Large intestine (tissue), 3 donors: ENCODE results near the gene HSDL1. TPM values are rescaled to one million over a fixed set of nuclear protein-coding genes. Genes with fewer than 3 reads are reported as not detected.
A peak's percentile ranks its signal among the peaks of the same experiment; 100 is the strongest.

Experiments used
- DNase-seq, 2 donors: peaks; one replicate each; pipeline versions ENCODE4 v3.0.0 to v3.0.0-alpha.2; 2013
- H3K27ac ChIP-seq: one replicate; pipeline ENCODE4 v1.5.1; 2013; ENCODE audit warnings: low read length
- H3K27me3 ChIP-seq: 2 replicates; pipeline ENCODE4 v1.6.1; 2013; ENCODE audit warnings: low read length; ENCODE audit not compliant: control insufficient read depth, insufficient read depth
- H3K36me3 ChIP-seq: 2 replicates; pipeline ENCODE4 v1.6.1; 2013; ENCODE audit warnings: low read length; ENCODE audit not compliant: control insufficient read depth, insufficient read depth
- H3K4me1 ChIP-seq: one replicate; pipeline ENCODE4 v1.6.1; 2013; ENCODE audit warnings: low read length; ENCODE audit not compliant: control insufficient read depth, insufficient read depth
- H3K4me3 ChIP-seq: one replicate; pipeline ENCODE4 v1.5.1; 2013; ENCODE audit warnings: low read length
- H3K9me3 ChIP-seq: one replicate; pipeline ENCODE4 v1.6.1; 2013; ENCODE audit warnings: mild to moderate bottlenecking, low read depth, low read length, moderate library complexity; ENCODE audit not compliant: control insufficient read depth
- WGBS: methylation state at CpG from one replicate; pipeline ENCODE4 v1.1.5; 2013; ENCODE audit warnings: low lambda C conversion rate; ENCODE audit not compliant: insufficient coverage; 5-methylcytosine and 5-hydroxymethylcytosine counted together
- polyA plus RNA-seq: library from polyadenylated mRNA; unstranded; fragments of 120-200 nt; gene quantifications from one replicate; pipeline ENCODE4 v1.2.1, GENCODE V29; 2013

Gene HSDL1
- polyA plus RNA-seq, 1 donor, result 19.3 TPM

GRCh38 chr16:84156342-84156784 is 11.4 kb upstream of the HSDL1 start:
- Histone ChIP-seq H3K36me3 (no peaks in the 10 kb centered on the region), H3K4me1 (no peaks in the 10 kb centered on the region), H3K27me3 (peaks cover 14% of the 10 kb centered on the region), H3K27ac (no peak overlapping the region), H3K9me3 (no peaks in the 10 kb centered on the region), H3K4me3 (no peak overlapping the region)
- DNase-seq, result no peak
- 80% methylated on average over 1 of the region's 5 CpGs for WGBS

- WGBS, result 97% methylated on average over 3 of the region's 6 CpGs
- Histone ChIP-seq H3K27ac (no peak overlapping the region), H3K36me3 (no peaks in the 10 kb centered on the region), H3K9me3 (no peaks in the 10 kb centered on the region), H3K27me3 (peaks cover 9% of the 10 kb centered on the region), H3K4me3 (no peak overlapping the region), H3K4me1 (no peaks in the 10 kb centered on the region)
- no peak for DNase-seq
These were observed 10.8 kb upstream of the HSDL1 start for GRCh38 chr16:84155771-84156170.

GRCh38 chr16:84155226-84155625 is 10.2 kb upstream of the HSDL1 start:
- Histone ChIP-seq H3K27ac (no peak overlapping the region), H3K4me1 (no peaks in the 10 kb centered on the region), H3K4me3 (no peak overlapping the region), H3K9me3 (no peaks in the 10 kb centered on the region), H3K27me3 (peaks cover 9% of the 10 kb centered on the region), H3K36me3 (no peaks in the 10 kb centered on the region)
- no CpG with 5 or more reads among the region's 4 CpGs for WGBS
- no peak for DNase-seq

- no peaks in the 10 kb centered on the region for H3K36me3 ChIP-seq
- H3K9me3 ChIP-seq, result no peaks in the 10 kb centered on the region
- WGBS, result 82% methylated on average over 2 of the region's 8 CpGs
- DNase-seq, result no peak
- peaks cover 1% of the 10 kb centered on the region for H3K27me3 ChIP-seq
- H3K4me3 ChIP-seq, result no peak overlapping the region
- H3K27ac ChIP-seq, result no peak overlapping the region
- no peaks in the 10 kb centered on the region for H3K4me1 ChIP-seq
These were observed 8.8 kb upstream of the HSDL1 start for GRCh38 chr16:84153660-84154214.

- no peak overlapping the region for H3K4me3 ChIP-seq
- H3K27me3 ChIP-seq, result peaks cover 5% of the 10 kb centered on the region
These were observed 5.9 kb upstream of the HSDL1 start for GRCh38 chr16:84150926-84151325.

GRCh38 chr16:84144209-84144858 is 643 bp downstream of the HSDL1 start:
- DNase-seq, result peak in 1 of 2 donors; percentile 44
- Histone ChIP-seq H3K36me3 (no peaks in the 10 kb centered on the region), H3K4me1 (no peaks in the 10 kb centered on the region), H3K27ac (no peak overlapping the region), H3K27me3 (peaks cover 6% of the 10 kb centered on the region), H3K4me3 (peak overlapping the region; percentile 82), H3K9me3 (no peaks in the 10 kb centered on the region)
- no CpG with 5 or more reads among the region's 39 CpGs for WGBS

More at GRCh38 chr16:84150926-84151325, 5.9 kb upstream of the HSDL1 start:
- Histone ChIP-seq H3K27ac (no peak overlapping the region), H3K36me3 (no peaks in the 10 kb centered on the region), H3K4me1 (no peaks in the 10 kb centered on the region), H3K9me3 (no peaks in the 10 kb centered on the region)
- WGBS, result no CpG with 5 or more reads among the region's 3 CpGs
- DNase-seq, result no peak

GRCh38 chr16:84143784-84144199 is 1.2 kb downstream of the HSDL1 start:
- peak overlapping the region; percentile 82 for H3K4me3 ChIP-seq
- no CpG with 5 or more reads among the region's 13 CpGs for WGBS
- DNase-seq, result peak in 1 of 2 donors; percentile 10
- peaks cover 6% of the 10 kb centered on the region for H3K27me3 ChIP-seq
- peaks cover 5% of the 10 kb centered on the region for H3K4me1 ChIP-seq
- H3K27ac ChIP-seq, result no peak overlapping the region
- H3K36me3 ChIP-seq, result no peaks in the 10 kb centered on the region
- no peaks in the 10 kb centered on the region for H3K9me3 ChIP-seq

GRCh38 chr16:84143081-84143480 is 1.9 kb downstream of the HSDL1 start:
- peaks cover 5% of the 10 kb centered on the region for H3K4me1 ChIP-seq
- no peak overlapping the region for H3K4me3 ChIP-seq
- no peak for DNase-seq
- H3K27me3 ChIP-seq, result peaks cover 6% of the 10 kb centered on the region
- H3K36me3 ChIP-seq, result no peaks in the 10 kb centered on the region
- H3K27ac ChIP-seq, result no peak overlapping the region
- WGBS, result no CpG with 5 or more reads among the region's 1 CpG
- H3K9me3 ChIP-seq, result no peaks in the 10 kb centered on the region

GRCh38 chr16:84141143-84141670 is 3.8 kb downstream of the HSDL1 start:
- DNase-seq, result no peak
- H3K4me3 ChIP-seq, result no peak overlapping the region
- no CpG with 5 or more reads among the region's 13 CpGs for WGBS

GRCh38 chr16:84139628-84140258 is 5.2 kb downstream of the HSDL1 start:
- 83% methylated on average over 1 of the region's 6 CpGs for WGBS
- H3K9me3 ChIP-seq, result no peaks in the 10 kb centered on the region
- no peak overlapping the region for H3K27ac ChIP-seq
- H3K27me3 ChIP-seq, result no peaks in the 10 kb centered on the region
- DNase-seq, result no peak
- no peaks in the 10 kb centered on the region for H3K36me3 ChIP-seq
- peaks cover 5% of the 10 kb centered on the region for H3K4me1 ChIP-seq
- no peak overlapping the region for H3K4me3 ChIP-seq

More at GRCh38 chr16:84141143-84141670, 3.8 kb downstream of the HSDL1 start:
- Histone ChIP-seq H3K27ac (no peak overlapping the region), H3K4me1 (peaks cover 5% of the 10 kb centered on the region), H3K9me3 (no peaks in the 10 kb centered on the region), H3K27me3 (peaks cover 3% of the 10 kb centered on the region), H3K36me3 (no peaks in the 10 kb centered on the region)
